ENCODE data around the gene RBM4B. TPM values are rescaled to one million over a fixed set of nuclear protein-coding genes. Genes with fewer than 3 reads are reported as not detected.

Gene RBM4B
- total and polyA plus RNA-seq, 2 of the 4 experiments (the other 2 are of a cell fraction) = 23.1 to 26.7 TPM

DNA sequence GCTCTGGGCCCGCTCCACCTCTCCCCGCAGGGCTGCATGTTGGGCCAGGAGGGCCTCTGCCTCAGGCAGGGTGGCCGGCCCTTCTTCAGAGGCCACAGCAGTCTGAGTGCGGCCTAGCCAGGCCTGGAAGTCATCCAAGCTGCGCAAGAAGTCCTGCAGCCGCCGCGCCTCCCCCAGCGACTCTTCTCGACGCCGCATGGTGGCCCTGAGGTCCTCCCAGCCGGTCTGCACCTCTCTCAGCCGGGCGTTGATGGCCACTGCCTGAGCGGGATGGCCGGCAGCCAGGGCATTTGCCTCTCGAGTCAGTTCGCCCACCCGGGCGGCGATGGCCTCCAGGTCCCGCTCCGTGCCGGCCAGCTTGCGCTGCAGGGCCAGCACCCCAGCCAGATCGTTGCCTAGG is 23.1 kb upstream of the RBM4B start:
- no peak overlapping the region for H3K4me2 ChIP-seq (ENCODE audit: low read depth, low read length)
- no peaks in the 10 kb centered on the region; the same call in 1 of the 2 replicates for H3K27me3 ChIP-seq (ENCODE audit: control insufficient read depth, insufficient read depth, low read length)
- in situ Hi-C loops (cut with MboI; ENCODE audit: low sequenced_read_pairs) = no loop called here
- no TSS peak for BruUV-seq (replicated peaks)
- H2BK5ac ChIP-seq (ENCODE audit: low read depth, low read length, poor library complexity, severe bottlenecking) = no peak overlapping the region
- no peaks in the 10 kb centered on the region for H3K9me1 ChIP-seq (ENCODE audit: insufficient read depth, low read length)
- 96% methylated on average over 19 of the region's 27 CpGs; no CpG with 5 or more reads in 1 of the 2 experiments for WGBS, 2 experiments (ENCODE audit: extremely low coverage in 2 of 2, insufficient read length in 1 of 2)
- dilution Hi-C loops (cut with HindIII; ENCODE audit: low sequenced_read_pairs, unreplicated experiment) = no loop called here
- H3K14ac ChIP-seq (replicated peaks; ENCODE audit: low read depth, low read length) = no peak overlapping the region
- no peak overlapping the region for H3K4me3 ChIP-seq (ENCODE audit: insufficient read depth, low read depth, low read length)
- no peak overlapping the region for H3K23ac ChIP-seq (ENCODE audit: low read depth, low read length)
- H3K9ac ChIP-seq (ENCODE audit: low read depth, low read length) = no peak overlapping the region
- no peaks in the 10 kb centered on the region for H3K79me1 ChIP-seq (ENCODE audit: low read depth in 1 of 2, low read length in 2 of 2)
- no peak overlapping the region for H2AFZ ChIP-seq (replicated peaks; ENCODE audit: low read length, poor library complexity)
- H2AK5ac ChIP-seq (ENCODE audit: low read depth, low read length) = no peak overlapping the region
- H3K27ac ChIP-seq (ENCODE audit: insufficient read depth, low read length) = no peak overlapping the region
- no peak overlapping the region for H2AK9ac ChIP-seq (replicated peaks; ENCODE audit: low read depth, low read length, poor library complexity)
- no peak overlapping the region for H4K91ac ChIP-seq (ENCODE audit: insufficient read depth, low read depth, low read length)
- ChIA-PET CTCF (no interaction called here), POLR2A (ENCODE audit: unreplicated experiment) (no interaction called here)
- H4K8ac ChIP-seq (ENCODE audit: low read depth in 2 of 2, low read length in 2 of 2) = no peak overlapping the region
- no peak overlapping the region for H4K5ac ChIP-seq (ENCODE audit: low read depth, low read length)
- ATAC-seq (ENCODE audit: low read depth) (no peak), DNase-seq (no peak)
- H3K4me1 ChIP-seq (ENCODE audit: control insufficient read depth, insufficient read depth, low read length) = no peaks in the 10 kb centered on the region
- no peak overlapping the region for H2BK15ac ChIP-seq (ENCODE audit: low read depth, low read length)
- TF ChIP-seq, protein P1, sequence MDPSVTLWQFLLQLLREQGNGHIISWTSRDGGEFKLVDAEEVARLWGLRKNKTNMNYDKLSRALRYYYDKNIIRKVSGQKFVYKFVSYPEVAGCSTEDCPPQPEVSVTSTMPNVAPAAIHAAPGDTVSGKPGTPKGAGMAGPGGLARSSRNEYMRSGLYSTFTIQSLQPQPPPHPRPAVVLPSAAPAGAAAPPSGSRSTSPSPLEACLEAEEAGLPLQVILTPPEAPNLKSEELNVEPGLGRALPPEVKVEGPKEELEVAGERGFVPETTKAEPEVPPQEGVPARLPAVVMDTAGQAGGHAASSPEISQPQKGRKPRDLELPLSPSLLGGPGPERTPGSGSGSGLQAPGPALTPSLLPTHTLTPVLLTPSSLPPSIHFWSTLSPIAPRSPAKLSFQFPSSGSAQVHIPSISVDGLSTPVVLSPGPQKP (IDR thresholded peaks at IDR 0.05; ENCODE audit: borderline replicate concordance, low read depth, low read length) = no peak
- TF ChIP-seq RAD21 (IDR thresholded peaks at IDR 0.05; ENCODE audit: low read length) (no peak), BHLHE40 (IDR thresholded peaks at IDR 0.05; ENCODE audit: low read depth, low read length) (no peak), MXI1 (IDR thresholded peaks at IDR 0.05; ENCODE audit: borderline replicate concordance, low read depth, low read length) (no peak), FOS (IDR thresholded peaks at IDR 0.05; ENCODE audit: low read depth, low read length) (no peak), SMC3 (IDR thresholded peaks at IDR 0.05; ENCODE audit: low read depth, low read length) (no peak)
- TF ChIP-seq, protein P2, sequence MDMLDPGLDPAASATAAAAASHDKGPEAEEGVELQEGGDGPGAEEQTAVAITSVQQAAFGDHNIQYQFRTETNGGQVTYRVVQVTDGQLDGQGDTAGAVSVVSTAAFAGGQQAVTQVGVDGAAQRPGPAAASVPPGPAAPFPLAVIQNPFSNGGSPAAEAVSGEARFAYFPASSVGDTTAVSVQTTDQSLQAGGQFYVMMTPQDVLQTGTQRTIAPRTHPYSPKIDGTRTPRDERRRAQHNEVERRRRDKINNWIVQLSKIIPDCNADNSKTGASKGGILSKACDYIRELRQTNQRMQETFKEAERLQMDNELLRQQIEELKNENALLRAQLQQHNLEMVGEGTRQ (IDR thresholded peaks at IDR 0.05; ENCODE audit: low read depth, low read length) = no peak
- H3K56ac ChIP-seq (ENCODE audit: extremely low read depth, insufficient read depth, low read length) = no peak overlapping the region
- peaks cover 7% of the 10 kb centered on the region for H3K9me3 ChIP-seq (ENCODE audit: control insufficient read depth, insufficient read depth, low read length)
- no peaks in the 10 kb centered on the region for H4K20me1 ChIP-seq (ENCODE audit: insufficient read depth, low read length)
- H2BK20ac ChIP-seq (ENCODE audit: low read depth, low read length) = no peak overlapping the region
- H3K36me3 ChIP-seq (ENCODE audit: control insufficient read depth, insufficient read depth, low read length) = no peaks in the 10 kb centered on the region
- no peak overlapping the region for H2BK120ac ChIP-seq (ENCODE audit: low read depth, low read length)
- intact Hi-C loops (cut with micrococcal nuclease) = no loop called here
- no peak overlapping the region for H3K18ac ChIP-seq (ENCODE audit: low read depth, low read length)
- no peak overlapping the region for H3K4ac ChIP-seq (ENCODE audit: low read depth, low read length)
